ENCODE data around the gene ELF4. TPM values are rescaled to one million over a fixed set of nuclear protein-coding genes. Genes with fewer than 3 reads are reported as not detected.
A peak's percentile ranks its signal among the peaks of the same experiment; 100 is the strongest.

Gene ELF4
- total RNA-seq, 1 experiment from 2014 or later = 1.9 TPM

DNA sequence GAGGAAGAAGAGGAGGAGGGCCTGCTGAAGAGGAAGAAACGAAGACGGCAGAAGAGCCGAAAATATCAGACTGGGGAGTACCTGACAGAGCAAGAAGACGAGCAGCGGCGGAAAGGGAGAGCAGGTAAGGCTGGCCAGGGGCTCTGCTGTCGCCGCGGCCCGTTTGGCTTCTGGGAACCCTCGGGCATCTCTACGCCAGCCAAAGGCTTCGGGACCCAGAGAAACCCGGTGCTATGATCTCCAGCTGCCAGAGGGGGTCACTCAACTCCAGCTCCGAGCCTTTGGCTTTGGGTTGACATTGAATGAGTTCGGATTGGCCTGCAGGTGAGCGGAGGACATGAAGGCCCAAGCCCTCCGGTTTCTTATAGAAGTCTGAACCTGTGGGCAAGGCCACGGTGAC is 85.0 kb downstream of the ELF4 start:
- DNase-seq (ENCODE audit: low spot score) (peak; percentile 55), ATAC-seq (peak; percentile 65)
- CTCF ChIA-PET = interaction anchor here (0.5 to 2.3 kb wide), 8 partner anchors 24 to 110 kb away, joined by 3 to 10 read pairs (median 4); no protein-coding TSS in a partner anchor
- H3K27ac Mint-ChIP-seq = no peak overlapping the region
- no peak overlapping the region for H3K4me3 Mint-ChIP-seq
- peaks cover 8% of the 10 kb centered on the region; the same call in 1 of the 2 replicates for H3K36me3 Mint-ChIP-seq
- H3K4me1 Mint-ChIP-seq = peaks cover 9% of the 10 kb centered on the region
- TF ChIP-seq E2F4 (CRISPR knock-in tag; IDR thresholded peaks at IDR 0.05; ENCODE audit: borderline replicate concordance, low read depth) (no peak), FOXK1 (CRISPR knock-in tag; IDR thresholded peaks at IDR 0.05) (no peak), ZNF281 (CRISPR knock-in tag; IDR thresholded peaks at IDR 0.05) (no peak), HMGA2 (CRISPR knock-in tag; IDR thresholded peaks at IDR 0.05) (no peak), PRDM15 (CRISPR knock-in tag; IDR thresholded peaks at IDR 0.05) (no peak), NFE2L1 (CRISPR knock-in tag; IDR thresholded peaks at IDR 0.05) (no peak), NFYB (CRISPR knock-in tag; conservative IDR thresholded peaks at IDR 0.05; ENCODE audit: low read depth) (no peak), ZNF121 (CRISPR knock-in tag; IDR thresholded peaks at IDR 0.05) (no peak), TEAD1 (CRISPR knock-in tag; IDR thresholded peaks at IDR 0.05) (no peak), ZNF317 (CRISPR knock-in tag; IDR thresholded peaks at IDR 0.05; ENCODE audit: borderline replicate concordance, low read depth) (no peak), NFATC4 (CRISPR knock-in tag; IDR thresholded peaks at IDR 0.05) (no peak), ZNF219 (CRISPR knock-in tag; IDR thresholded peaks at IDR 0.05; ENCODE audit: borderline replicate concordance) (no peak), ZNF232 (CRISPR knock-in tag; IDR thresholded peaks at IDR 0.05) (no peak)
- TF ChIP-seq, protein P1, sequence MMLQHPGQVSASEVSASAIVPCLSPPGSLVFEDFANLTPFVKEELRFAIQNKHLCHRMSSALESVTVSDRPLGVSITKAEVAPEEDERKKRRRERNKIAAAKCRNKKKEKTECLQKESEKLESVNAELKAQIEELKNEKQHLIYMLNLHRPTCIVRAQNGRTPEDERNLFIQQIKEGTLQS (CRISPR knock-in tag; conservative IDR thresholded peaks at IDR 0.05) = no peak
- no peaks in the 10 kb centered on the region for H3K27me3 Mint-ChIP-seq (ENCODE audit: low read depth)
- no peaks in the 10 kb centered on the region for H3K9me3 Mint-ChIP-seq
- POLR2A ChIA-PET = no interaction called here

GRCh38 chrX:130024127-130024526 is 86.2 kb downstream of the ELF4 start:
- ChIA-PET CTCF (interaction anchor here (0.6 to 1.9 kb wide), 8 partner anchors 15 to 420 kb away, joined by 3 to 20 read pairs (median 4); no protein-coding TSS in a partner anchor), POLR2A (interaction anchor here (1.0 kb wide), 1 partner anchor 37 kb away, joined by 3 read pairs; no protein-coding TSS in a partner anchor)
- peak; percentile 97 for ATAC-seq
- H3K27ac Mint-ChIP-seq = no peak overlapping the region
- no peaks in the 10 kb centered on the region for H3K9me3 Mint-ChIP-seq
- H3K36me3 Mint-ChIP-seq = peaks cover 8% of the 10 kb centered on the region; the same call in 1 of the 2 replicates
- H3K27me3 Mint-ChIP-seq (ENCODE audit: low read depth) = no peaks in the 10 kb centered on the region
- H3K4me1 Mint-ChIP-seq = peaks cover 12% of the 10 kb centered on the region
- DNase-seq (ENCODE audit: low spot score) = peak; percentile 84
- H3K4me3 Mint-ChIP-seq = peak overlapping the region; percentile 22; the same call in 1 of the 2 replicates
- TF ChIP-seq ZNF512 (CRISPR knock-in tag; IDR thresholded peaks at IDR 0.05; ENCODE audit: borderline replicate concordance) (no peak), CBFB (CRISPR knock-in tag; IDR thresholded peaks at IDR 0.05; ENCODE audit: low read depth) (no peak), FOXP4 (CRISPR knock-in tag; IDR thresholded peaks at IDR 0.05) (no peak), EMX1 (CRISPR knock-in tag; IDR thresholded peaks at IDR 0.05) (no peak), ZNF317 (CRISPR knock-in tag; IDR thresholded peaks at IDR 0.05; ENCODE audit: borderline replicate concordance, low read depth) (no peak), IRF1 (CRISPR knock-in tag; IDR thresholded peaks at IDR 0.05) (no peak), TCF7 (CRISPR knock-in tag; IDR thresholded peaks at IDR 0.05; ENCODE audit: low read depth) (no peak)
- TF ChIP-seq, protein P2, sequence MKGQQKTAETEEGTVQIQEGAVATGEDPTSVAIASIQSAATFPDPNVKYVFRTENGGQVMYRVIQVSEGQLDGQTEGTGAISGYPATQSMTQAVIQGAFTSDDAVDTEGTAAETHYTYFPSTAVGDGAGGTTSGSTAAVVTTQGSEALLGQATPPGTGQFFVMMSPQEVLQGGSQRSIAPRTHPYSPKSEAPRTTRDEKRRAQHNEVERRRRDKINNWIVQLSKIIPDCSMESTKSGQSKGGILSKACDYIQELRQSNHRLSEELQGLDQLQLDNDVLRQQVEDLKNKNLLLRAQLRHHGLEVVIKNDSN (CRISPR knock-in tag; IDR thresholded peaks at IDR 0.05) = no peak

Measured in WTC11 (cell line).